GM23248 (cell line): Measurements from ENCODE around the gene MED8. TPM values are rescaled to one million over a fixed set of nuclear protein-coding genes. Genes with fewer than 3 reads are reported as not detected.

Experiments
- DNase-seq: peaks from one replicate; pipeline ENCODE4 v3.0.0-alpha.2; 2015
- H2AFZ ChIP-seq: fragments of 200-600 bp; sonication (generic); 2 replicates; pipeline ENCODE4 v1.6.1; 2016; ENCODE audit warnings: antibody characterized with exemption
- H3F3A ChIP-seq: fragments of 200-600 bp; sonication (generic); 2 replicates; pipeline ENCODE4 v1.6.1; 2016; ENCODE audit warnings: mild to moderate bottlenecking, antibody characterized with exemption, mixed run types; ENCODE audit not compliant: insufficient read depth
- H3K27ac ChIP-seq: fragments of 200-600 bp; sonication (generic); 2 replicates; pipeline ENCODE4 v1.5.1; 2016; ENCODE audit warnings: mild to moderate bottlenecking
- H3K27me3 ChIP-seq: fragments of 200-600 bp; sonication (generic); replicated peaks from 2 replicates; pipeline ENCODE4 v1.6.1; 2016; ENCODE audit warnings: mild to moderate bottlenecking; ENCODE audit not compliant: insufficient read depth
- H3K36me3 ChIP-seq: fragments of 200-600 bp; sonication (generic); 2 replicates; pipeline ENCODE4 v1.6.1; 2016; ENCODE audit warnings: low read depth, mild to moderate bottlenecking
- H3K4me1 ChIP-seq: fragments of 200-600 bp; sonication (generic); 2 replicates; pipeline ENCODE4 v1.6.1; 2016; ENCODE audit warnings: mild to moderate bottlenecking; ENCODE audit not compliant: insufficient read depth
- H3K4me2 ChIP-seq: fragments of 200-600 bp; sonication (generic); one replicate; pipeline ENCODE4 v1.6.1; 2016; ENCODE audit warnings: mild to moderate bottlenecking; ENCODE audit not compliant: unreplicated experiment
- H3K4me3 ChIP-seq: fragments of 200-600 bp; sonication (generic); 2 replicates; pipeline ENCODE4 v1.5.1; 2016; ENCODE audit warnings: mild to moderate bottlenecking
- H3K79me2 ChIP-seq: fragments of 200-600 bp; sonication (generic); 2 replicates; pipeline ENCODE4 v1.6.1; 2016; ENCODE audit warnings: mild to moderate bottlenecking; ENCODE audit not compliant: insufficient read depth
- H3K9ac ChIP-seq: fragments of 200-600 bp; sonication (generic); 2 replicates; pipeline ENCODE4 v1.6.1; 2016; ENCODE audit warnings: mild to moderate bottlenecking
- H3K9me2 ChIP-seq: fragments of 200-600 bp; sonication (generic); 2 replicates; pipeline ENCODE4 v1.6.1; 2016; ENCODE audit warnings: mixed run types, mild to moderate bottlenecking, moderate library complexity; ENCODE audit not compliant: insufficient read depth
- H3K9me3 ChIP-seq: fragments of 200-600 bp; sonication (generic); one replicate; pipeline ENCODE4 v1.6.1; 2017; ENCODE audit warnings: low read depth
- H4K20me1 ChIP-seq: fragments of 200-600 bp; sonication (generic); 2 replicates; pipeline ENCODE4 v1.6.0; 2016; ENCODE audit not compliant: insufficient read depth
- EZH2 ChIP-seq: fragments of 200-600 bp; sonication (generic); IDR thresholded peaks from 2 replicates; pipeline ENCODE4 v1.6.1; 2018; ENCODE audit warnings: antibody characterized with exemption, mild to moderate bottlenecking; ENCODE audit not compliant: insufficient read depth, poor library complexity, severe bottlenecking
- EZH2phosphoT487 ChIP-seq: fragments of 200-600 bp; sonication (generic); IDR thresholded peaks from 2 replicates; pipeline ENCODE4 v1.6.1; 2018; ENCODE audit warnings: antibody characterized with exemption, moderate library complexity, mild to moderate bottlenecking, low read depth; ENCODE audit not compliant: insufficient read depth
- WGBS, 2 experiments: methylation state at CpG; one replicate each; pipeline ENCODE4 v1.1.6; 2015 to 2017; ENCODE audit warnings: low lambda C conversion rate in 2 of 2, low coverage in 1 of 2; ENCODE audit errors: missing lambda C conversion rate in 2 of 2; 5-methylcytosine and 5-hydroxymethylcytosine counted together
- in situ Hi-C: fragments of 300-500 bp; cut with MboI; formaldehyde crosslinking; loops from 2 replicates; pipeline ENCODE4 v1.15.0; 2020
- polyA plus RNA-seq: library from polyadenylated mRNA; unstranded; fragments of >200 nt; fragmentation: Nextera tagmentation; extraction: Ambion mirVana; gene quantifications from 2 replicates; pipeline ENCODE4 v1.2.1, GENCODE V29; 2016
- total RNA-seq: library from RNA; depleted of rRNA; stranded (reverse); fragments of >200 nt; shearing (Covaris generic); gene quantifications from 2 replicates; pipeline ENCODE4 v1.2.3, GENCODE V29; 2014

The MED8 gene
- total and polyA plus RNA-seq, 2 experiments from 2014 or later, result 53.5 to 78.3 TPM

DNA sequence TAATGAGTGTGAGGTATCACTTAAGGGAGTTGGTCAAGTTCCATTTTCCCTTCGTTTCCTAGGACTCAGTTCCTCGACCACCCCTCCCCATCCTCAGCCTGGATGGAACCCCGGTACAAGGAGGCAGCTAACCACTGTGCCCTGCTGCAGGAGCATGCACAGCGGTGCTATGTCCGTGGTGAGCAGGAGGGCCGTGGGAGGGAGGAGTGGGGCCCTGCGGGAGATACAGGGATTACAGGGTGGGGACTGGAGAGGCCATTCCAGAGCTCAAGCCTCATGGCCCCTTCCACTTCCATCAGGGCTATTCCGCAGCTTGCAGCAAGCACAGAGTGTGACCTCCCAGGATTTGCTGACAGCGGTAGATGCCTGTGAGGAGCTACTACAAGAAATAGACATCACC is 38.3 kb upstream of the MED8 start:
- Histone ChIP-seq H3F3A (no peaks in the 10 kb centered on the region), H3K4me2 (no peak overlapping the region), H2AFZ (no peak overlapping the region), H3K9me3 (no peaks in the 10 kb centered on the region), H3K9me2 (no peaks in the 10 kb centered on the region), H3K79me2 (no peaks in the 10 kb centered on the region), H3K4me3 (no peak overlapping the region), H4K20me1 (no peaks in the 10 kb centered on the region), H3K9ac (no peak overlapping the region), H3K27me3 (no peaks in the 10 kb centered on the region), H3K27ac (no peak overlapping the region), H3K36me3 (peaks cover 35% of the 10 kb centered on the region), H3K4me1 (no peaks in the 10 kb centered on the region)
- DNase-seq, result no peak
- no peak for TF ChIP-seq EZH2phosphoT487
- TF ChIP-seq EZH2, result no peak
- in situ Hi-C loops, result no loop called here
- 96 to 97% methylated on average over 9 of the region's 9 CpGs for WGBS, 2 experiments

DNA sequence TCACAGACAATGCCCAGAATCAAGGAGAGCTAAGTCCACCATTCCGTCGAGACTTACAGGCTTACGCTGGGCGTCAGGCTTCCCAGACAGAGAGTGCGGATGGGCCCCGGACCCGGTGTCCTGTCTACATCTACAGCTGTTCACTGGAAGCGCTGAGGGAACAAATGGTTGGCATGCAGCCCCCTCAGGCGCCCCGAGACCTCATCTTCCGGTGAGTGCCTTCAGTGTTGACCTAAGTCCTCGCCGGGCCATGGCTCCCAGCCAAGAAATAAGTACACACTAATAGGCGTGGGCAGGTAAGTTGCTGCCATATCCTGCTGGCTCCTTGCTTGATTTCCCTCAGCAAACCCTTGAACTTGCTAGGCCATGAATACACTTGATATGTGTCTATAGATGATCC is 37.9 kb upstream of the MED8 start:
- Histone ChIP-seq H3K9me2 (no peaks in the 10 kb centered on the region), H3K9ac (no peak overlapping the region), H2AFZ (no peak overlapping the region), H3K79me2 (no peaks in the 10 kb centered on the region), H3K9me3 (no peaks in the 10 kb centered on the region), H3K27me3 (no peaks in the 10 kb centered on the region), H3K36me3 (peaks cover 35% of the 10 kb centered on the region), H3K4me1 (no peaks in the 10 kb centered on the region), H4K20me1 (no peaks in the 10 kb centered on the region), H3F3A (no peaks in the 10 kb centered on the region), H3K4me2 (no peak overlapping the region), H3K4me3 (no peak overlapping the region), H3K27ac (no peak overlapping the region)
- TF ChIP-seq EZH2, result no peak
- no peak for TF ChIP-seq EZH2phosphoT487
- in situ Hi-C loops, result no loop called here
- WGBS, 2 experiments, result 91 to 94% methylated on average over 14 of the region's 14 CpGs
- no peak for DNase-seq

DNA sequence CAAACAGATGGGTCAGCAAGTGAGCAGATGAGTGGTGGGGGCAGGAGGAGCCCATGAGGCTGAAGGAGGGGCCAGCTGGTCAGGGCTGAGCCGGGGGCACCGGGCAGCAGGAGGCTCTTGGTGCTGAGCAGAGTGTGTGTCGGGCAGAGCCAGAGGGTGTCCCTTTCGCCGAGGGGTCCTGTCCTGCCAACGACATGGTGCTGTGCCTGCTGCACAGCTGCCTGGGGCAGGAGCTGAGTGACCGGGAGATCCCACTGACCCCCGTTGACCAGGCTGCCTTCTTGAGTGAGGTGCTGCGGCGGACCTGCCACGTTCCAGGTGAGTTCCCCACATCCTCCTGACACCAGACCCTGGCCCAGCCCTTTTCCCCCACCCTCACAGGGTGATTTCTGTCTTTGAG is 36.6 kb upstream of the MED8 start:
- H3K4me2 ChIP-seq, result no peak overlapping the region
- H3K27me3 ChIP-seq, result no peaks in the 10 kb centered on the region
- H3K4me1 ChIP-seq, result no peaks in the 10 kb centered on the region
- no peak overlapping the region for H3K27ac ChIP-seq
- H3K36me3 ChIP-seq, result peaks cover 29% of the 10 kb centered on the region
- H3F3A ChIP-seq, result no peaks in the 10 kb centered on the region
- in situ Hi-C loops, result no loop called here
- DNase-seq, result no peak
- no peaks in the 10 kb centered on the region for H3K9me3 ChIP-seq
- no peak overlapping the region for H3K9ac ChIP-seq
- TF ChIP-seq EZH2phosphoT487, result no peak
- TF ChIP-seq EZH2, result no peak
- no peaks in the 10 kb centered on the region for H3K79me2 ChIP-seq
- no peak overlapping the region for H3K4me3 ChIP-seq
- H3K9me2 ChIP-seq, result no peaks in the 10 kb centered on the region
- WGBS, 2 experiments, result 91 to 95% methylated on average over 5 to 8 of the region's 11 CpGs
- H2AFZ ChIP-seq, result no peak overlapping the region
- H4K20me1 ChIP-seq, result no peaks in the 10 kb centered on the region

GRCh38 chr1:43425045-43425444 is 35.4 kb upstream of the MED8 start:
- H3K27ac ChIP-seq, result no peak overlapping the region
- H3K27me3 ChIP-seq, result no peaks in the 10 kb centered on the region
- 75 to 82% methylated on average over 4 of the region's 4 CpGs for WGBS, 2 experiments
- no peak overlapping the region for H3K4me3 ChIP-seq
- H3K9ac ChIP-seq, result no peak overlapping the region
- in situ Hi-C loops, result no loop called here
- H3K4me1 ChIP-seq, result no peaks in the 10 kb centered on the region
- H3K79me2 ChIP-seq, result no peaks in the 10 kb centered on the region
- H3K4me2 ChIP-seq, result no peak overlapping the region
- H4K20me1 ChIP-seq, result no peaks in the 10 kb centered on the region
- H3K9me3 ChIP-seq, result no peaks in the 10 kb centered on the region
- H3F3A ChIP-seq, result no peaks in the 10 kb centered on the region
- H2AFZ ChIP-seq, result no peak overlapping the region
- H3K9me2 ChIP-seq, result no peaks in the 10 kb centered on the region
- H3K36me3 ChIP-seq, result peaks cover 26% of the 10 kb centered on the region
- DNase-seq, result peak; percentile 42
- TF ChIP-seq EZH2 (no peak), EZH2phosphoT487 (no peak)
